Stromal cell of bone marrow (primary cell): ENCODE results near the gene FGGY.
"Not testable (repeated sequence)": the region's sequence is repeated elsewhere in the genome, so short reads cannot be mapped to it uniquely, and the experiment has no call there.

Source experiments
- DNase-seq: peaks from one replicate; pipeline ENCODE4 v3.0.0-alpha.2; 2012; ENCODE audit warnings: low read depth

The FGGY gene, protein sequence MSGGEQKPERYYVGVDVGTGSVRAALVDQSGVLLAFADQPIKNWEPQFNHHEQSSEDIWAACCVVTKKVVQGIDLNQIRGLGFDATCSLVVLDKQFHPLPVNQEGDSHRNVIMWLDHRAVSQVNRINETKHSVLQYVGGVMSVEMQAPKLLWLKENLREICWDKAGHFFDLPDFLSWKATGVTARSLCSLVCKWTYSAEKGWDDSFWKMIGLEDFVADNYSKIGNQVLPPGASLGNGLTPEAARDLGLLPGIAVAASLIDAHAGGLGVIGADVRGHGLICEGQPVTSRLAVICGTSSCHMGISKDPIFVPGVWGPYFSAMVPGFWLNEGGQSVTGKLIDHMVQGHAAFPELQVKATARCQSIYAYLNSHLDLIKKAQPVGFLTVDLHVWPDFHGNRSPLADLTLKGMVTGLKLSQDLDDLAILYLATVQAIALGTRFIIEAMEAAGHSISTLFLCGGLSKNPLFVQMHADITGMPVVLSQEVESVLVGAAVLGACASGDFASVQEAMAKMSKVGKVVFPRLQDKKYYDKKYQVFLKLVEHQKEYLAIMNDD

DNA sequence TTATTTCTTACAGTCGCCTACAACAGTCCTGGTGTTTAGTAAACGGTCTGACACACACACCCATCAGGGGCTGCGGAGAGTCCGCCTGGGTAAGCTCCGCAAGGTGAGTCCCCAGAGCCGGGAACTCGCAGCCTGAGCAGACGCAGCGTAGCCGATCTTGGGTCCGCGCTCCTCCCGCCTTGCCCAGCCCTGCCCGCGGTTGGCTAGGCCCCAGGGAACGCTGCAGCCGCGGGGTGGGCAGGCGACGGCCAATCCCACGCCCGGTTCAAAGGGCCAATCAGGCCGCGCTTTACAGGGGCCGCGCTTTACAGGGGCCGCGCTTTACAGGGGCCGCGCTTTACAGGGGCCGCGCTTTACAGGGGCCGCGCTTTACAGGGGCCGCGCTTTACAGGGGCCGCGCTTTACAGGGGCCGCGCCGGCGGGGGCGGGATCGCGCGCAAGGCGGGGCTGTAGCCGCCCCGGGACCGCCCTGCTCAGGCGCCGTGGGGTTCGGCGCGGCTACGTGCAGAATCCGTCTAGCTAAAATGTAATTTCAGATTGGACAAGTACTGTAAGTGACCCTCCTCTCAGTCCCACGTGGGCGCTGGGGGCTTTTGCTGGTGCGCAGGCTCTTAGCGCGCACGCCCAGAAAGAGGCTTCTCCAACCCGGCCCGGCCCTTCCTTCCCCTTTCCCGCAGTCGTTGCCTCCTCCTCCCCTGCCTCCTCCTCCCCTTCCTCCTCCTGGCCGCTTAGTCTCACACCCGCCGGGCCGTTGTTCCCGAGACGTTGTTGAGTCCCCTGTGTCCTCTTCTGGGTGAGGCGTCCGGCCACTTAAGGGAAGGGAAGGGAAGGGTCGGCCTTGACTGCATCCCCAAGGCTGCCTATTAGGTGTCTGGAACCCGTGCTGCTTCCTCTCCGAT, at the start of gene FGGY:
TSS of gene FGGY (plus strand) at position 737 of the 899 bp plus-strand sequence. CDS start 24,456 bp downstream, outside the sequence.
- peak; percentile 98 for DNase-seq

DNA sequence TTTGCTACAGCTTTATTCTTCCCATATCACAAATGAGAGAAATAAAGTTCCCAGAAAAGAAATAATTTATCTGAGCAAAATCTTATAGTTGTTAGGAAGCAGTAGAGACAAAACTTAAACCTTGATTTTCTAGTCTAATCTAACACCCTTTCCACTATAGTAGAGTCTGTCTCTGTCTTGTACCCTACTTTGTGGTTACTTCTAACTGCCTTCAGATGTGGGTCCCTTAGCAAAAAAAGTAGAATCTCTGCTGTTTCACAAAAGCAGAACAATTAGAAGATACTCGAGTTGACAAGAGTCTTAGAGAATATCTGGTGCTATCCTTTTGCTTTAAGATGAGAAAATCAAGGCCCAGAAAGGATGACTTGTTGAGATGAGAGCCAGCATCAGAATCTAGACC, 48.1 kb upstream of the FGGY start:
- DNase-seq, result no peak

DNA sequence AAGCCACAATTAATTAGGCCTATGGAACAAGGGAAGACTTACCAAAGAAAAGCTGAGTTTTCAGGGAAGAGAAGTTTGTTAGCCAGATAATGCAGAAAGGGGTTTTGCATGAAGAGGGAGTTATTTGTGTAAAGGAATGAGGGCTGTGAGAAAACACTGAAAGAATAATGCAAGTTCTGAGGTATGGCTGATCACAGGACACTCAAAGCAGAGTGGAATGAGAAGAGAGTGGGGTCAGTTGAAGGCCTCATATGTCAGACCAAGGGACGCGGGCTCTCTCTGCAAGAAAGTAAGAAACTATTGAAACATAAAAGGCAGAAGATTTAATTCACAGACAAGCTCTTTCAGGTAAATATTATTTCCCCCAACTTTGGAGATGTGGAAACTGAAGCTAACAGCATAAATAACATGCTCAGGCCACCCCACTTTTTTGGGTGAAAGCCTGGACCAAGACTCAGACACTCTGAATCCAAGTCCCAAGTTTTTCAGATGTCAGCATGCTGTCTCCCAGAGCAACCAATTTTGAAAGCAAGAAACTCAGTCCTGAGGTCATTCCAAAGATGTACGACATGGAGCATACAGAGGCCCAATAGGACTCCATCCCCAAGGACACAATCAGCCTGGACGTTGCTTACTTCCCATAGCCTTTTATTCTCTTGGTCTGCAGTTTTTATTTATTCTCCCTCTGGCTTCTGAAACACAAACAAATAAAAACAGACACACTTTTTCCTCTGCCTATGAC, 47.3 kb upstream of the FGGY start:
- no peak for DNase-seq

DNA sequence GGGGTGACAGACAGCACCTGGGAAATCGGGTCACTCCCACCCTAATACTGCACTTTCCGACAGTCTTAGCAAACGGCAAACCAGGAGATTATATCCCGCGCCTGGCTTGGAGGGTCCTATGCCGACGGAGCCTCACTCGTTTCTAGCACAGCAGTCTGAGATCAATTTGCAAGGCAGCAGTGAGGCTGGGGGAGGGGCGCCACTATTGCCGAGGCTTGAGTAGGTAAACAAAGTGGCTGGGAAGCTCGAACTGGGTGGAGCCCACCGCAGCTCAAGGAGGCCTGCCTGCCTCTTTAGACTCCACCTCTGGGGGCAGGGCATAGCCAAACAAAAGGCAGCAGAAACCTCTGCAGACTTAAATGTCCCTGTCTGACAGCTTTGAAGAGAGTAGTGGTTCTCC, 45.8 kb upstream of the FGGY start:
- DNase-seq, result not testable (repeated sequence)

DNA sequence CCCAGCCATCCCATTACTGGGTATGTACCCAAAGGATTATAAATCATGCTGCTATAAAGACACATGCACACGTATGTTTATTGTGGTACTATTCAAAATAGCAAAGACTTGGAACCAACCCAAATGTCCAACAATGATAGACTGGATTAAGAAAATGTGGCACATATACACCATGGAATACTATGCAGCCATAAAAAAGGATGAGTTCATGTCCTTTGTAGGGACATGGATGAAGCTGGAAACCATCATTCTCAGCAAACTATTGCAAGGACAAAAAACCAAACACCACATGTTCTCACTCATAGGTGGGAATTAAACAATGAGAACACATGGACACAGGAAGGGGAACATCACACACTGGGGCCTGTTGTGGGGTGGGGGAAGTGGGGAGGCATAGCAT, 40.5 kb upstream of the FGGY start:
- DNase-seq, result not testable (repeated sequence)

DNA sequence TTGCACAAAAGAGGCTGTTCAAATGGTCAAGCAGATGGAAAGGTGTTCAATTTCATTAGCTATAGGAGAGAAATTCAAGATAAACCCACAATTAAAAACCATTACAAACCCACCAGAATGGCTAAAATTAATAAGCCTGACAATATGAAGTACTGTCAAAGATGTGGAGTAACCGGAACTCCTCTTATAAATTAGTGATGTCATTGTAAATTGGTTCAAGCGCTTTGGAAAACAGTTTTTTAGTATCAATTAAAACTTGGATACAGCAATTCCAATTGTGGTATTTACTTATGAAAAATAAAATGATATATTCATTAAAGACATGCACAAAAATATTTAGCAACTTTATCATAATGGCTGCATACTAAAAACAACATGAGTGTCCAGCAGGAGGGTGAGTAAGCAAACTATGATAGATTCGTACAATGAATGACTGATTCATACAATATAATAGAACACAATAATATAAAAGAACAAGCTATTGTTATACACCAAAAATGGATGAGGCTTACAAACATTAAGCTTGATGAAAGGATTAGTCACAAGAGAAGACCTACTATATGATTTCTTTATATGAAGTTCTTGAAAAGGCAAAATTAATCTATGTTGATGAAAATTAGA, 38.4 kb upstream of the FGGY start:
- no peak for DNase-seq

DNA sequence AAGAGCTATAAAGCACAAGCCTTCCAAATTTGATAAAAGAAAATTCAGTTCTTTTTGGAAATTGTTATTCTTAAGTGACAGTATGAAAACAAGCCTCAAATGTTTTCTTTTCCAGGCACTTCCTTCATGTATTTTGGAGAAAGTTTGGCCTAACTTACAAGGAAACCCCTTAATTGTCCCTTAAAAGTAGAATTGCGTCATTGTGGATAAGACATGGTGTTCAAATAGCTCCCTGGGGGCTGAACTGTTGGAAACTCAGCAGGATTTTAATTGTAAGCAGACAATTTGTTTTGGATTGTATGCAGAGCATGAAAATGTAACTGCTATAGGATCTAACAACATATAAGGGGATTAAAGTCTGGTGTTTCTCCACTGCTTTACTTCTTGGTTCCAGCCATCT, 35.4 kb upstream of the FGGY start:
- peak; percentile 67 for DNase-seq

DNA sequence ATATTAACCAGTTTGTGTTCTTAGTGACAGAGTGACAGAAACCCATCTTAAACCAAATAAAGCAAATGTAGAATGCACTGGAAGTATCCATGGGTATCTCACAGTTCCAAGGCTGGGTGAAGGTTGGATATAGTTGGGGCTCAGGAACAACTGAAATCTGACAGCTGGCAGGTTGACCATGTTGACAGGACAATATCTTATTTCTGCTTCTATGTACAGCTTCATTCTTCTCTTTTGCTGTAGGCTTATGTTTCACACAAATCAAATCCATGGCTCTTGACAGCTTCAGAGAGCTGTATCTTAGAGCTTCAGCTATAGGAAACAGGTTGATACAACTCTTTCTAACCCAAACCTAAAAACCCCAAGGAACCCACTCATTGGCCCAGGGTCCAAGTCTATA, 34.3 kb upstream of the FGGY start:
- no peak for DNase-seq

DNA sequence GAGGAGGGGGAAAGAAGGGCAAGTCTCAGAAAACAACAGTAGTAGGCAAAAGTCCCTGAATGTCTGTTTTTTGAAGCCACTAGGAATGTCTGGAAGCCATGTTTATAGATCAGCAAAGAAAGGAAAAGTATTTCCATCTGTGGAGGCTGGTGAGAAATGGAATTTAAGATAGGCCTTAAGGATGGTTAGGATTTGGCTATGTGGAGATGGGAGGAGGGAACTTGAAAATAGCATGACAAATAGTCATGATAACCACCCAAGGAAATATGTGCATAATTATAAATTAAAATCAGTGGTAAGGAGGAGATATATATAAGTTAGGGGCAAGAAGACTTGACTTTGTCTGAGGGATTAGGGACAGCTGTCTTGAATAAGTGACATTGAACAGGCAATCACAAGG, 33.8 kb upstream of the FGGY start:
- no peak for DNase-seq

DNA sequence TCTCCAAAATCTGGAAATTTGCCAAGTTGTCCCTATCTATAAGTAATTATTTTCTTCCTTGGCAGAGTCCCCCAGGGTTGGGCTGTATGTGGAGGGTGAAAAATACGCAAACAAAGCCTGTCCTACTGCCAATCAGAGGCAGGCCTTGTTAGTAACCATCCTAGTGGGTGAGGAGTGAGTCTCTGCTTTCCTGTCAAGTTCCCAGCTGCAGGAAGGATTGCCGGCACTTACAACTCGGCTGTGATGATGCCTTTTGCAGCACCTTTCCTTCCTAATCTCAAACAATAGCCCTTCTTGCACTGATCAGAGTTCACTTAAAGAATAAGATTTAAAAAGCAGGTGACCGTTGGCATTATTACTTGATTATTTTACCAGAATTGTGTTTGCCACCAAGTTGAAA, 31.3 kb upstream of the FGGY start:
- DNase-seq, result no peak

DNA sequence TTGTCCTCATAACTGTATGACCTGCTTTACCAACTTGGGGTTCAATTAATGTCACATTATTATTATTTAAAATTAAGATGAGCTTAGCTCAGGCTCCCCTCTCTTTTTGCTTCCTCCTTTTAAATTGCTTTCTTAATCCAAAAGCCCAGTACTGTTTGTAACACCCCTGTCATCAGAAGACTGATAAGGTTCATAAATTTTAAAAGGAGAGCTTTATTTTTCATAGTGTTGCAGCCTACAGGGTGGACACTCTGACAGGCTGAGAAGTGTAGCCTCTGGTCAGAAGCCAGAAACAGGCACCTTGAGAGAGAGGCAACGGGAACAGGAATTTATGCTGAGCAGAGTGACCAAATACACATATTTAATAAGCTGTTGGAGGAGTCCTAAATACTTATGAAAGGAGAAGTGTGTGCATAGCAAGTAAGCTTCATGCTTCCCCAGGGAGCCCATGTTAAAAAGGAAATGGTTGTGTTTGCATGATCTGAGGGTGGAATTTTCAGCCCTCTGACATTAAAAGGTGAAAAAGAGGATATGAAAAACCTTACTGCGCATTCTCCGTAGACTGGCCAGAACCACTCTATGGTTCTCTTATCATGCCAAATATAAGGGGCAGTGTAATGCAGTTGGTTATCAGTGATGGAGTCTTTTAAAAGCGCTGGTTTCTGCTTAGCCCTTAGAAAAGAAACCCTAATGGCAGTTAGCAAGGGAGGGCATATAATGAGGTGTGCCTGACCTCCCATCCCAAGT, 30.5 kb upstream of the FGGY start:
- DNase-seq, result no peak

DNA sequence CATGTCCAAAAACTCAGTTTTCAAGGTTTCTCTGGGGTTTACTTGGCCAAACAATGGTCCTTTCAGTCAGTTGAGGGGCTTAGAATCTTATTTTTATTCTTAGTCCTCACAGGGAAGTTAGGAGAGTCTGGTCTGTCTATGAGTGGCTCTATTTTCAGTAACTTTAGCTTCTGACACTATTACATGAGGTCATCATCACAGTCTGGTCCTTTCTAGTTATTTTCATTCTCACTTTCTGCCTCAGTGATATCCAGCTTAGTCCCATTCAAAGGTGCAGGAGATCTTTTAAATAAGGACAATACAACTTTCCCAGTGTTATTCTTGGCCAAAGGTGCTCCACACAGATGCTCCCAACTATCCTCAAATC, 30.0 kb upstream of the FGGY start:
- DNase-seq, result no peak

DNA sequence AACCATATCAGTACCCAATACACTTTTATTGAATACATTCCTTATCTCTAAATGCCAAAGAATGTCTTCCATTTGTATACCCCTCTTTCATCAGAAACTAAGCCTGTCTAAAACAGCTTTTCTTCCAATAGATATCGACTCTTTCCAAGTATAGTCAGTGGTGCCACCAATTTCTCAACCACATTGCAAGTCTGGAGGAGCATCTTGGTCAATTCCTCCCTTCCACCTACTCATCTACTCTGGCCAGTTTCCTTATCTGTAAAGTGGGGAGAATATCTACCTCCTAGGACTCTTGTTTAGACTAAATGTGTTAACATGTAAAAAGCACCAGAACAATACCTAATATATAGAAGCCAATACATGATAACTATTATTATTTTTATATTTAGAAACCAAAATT, 28.5 kb upstream of the FGGY start:
- DNase-seq, result no peak

DNA sequence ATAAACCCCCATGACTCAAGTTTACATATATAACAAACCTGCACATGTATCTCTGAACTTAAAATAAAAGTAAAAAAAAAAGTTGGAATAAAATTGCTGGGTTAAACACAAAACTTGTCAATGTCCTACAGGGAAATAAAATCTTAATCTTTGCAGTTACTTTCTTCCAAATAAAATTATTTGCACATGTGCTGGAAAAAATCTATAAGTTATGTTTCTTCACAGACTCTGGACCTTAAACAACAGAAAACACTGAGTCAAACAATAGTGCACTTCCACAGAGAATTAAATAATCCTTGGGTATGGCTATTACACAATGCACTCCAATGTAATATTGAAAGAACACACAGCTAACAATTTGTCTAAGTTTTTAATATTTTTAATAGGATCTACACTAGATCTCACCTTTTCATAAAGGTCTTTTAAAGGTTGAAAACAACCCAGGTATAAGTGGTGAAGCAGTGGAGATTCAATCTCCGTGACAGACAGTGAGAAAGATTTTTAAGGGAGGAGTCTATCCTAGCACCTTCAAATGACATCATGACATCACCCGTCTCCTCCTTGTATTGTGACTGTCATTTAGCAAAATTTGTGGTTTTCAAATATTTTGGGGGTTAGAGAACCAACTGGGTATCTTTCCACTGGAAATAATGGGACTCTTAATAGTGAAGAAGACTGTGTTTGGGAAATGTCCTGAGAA, 25.2 kb upstream of the FGGY start:
- DNase-seq, result no peak

DNA sequence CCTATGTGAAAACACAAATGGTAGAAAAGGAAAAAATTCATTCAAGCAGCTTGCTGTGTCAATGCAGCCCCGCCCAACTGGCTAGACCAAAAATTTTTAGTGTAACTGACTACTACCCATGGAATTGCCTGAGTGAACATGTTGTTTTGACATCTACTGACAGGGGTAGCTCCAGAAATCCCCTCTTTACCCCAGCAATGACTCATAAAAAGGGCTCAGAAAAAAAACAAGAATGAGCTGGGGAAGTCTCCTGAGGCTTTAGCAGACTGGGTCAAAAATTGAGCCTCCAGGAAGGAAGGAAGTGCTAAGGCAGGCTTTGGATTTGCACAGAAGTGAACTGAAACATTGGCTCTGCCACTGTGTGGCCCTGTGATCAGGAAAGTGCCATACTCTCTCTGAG, 24.4 kb upstream of the FGGY start:
- DNase-seq, result peak; percentile 80

DNA sequence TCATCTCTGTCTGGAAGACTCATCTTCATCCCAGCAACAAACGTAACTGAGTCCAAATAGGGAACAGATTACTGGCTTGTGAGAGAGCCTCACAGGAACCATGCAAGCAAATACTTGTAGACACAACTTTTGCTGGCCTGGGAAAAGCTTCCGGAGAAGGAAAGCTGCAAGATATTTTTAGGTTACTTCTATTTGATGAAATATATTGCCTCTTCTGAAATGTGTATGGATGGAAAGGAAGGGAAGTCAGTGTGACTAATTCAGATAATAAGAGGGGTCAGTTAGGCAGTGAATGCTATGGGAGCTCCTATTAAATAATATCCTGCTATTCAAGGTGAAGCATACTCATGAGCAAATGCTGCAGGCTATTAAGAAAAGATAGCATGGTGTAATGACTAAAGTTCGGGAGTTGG, 20.4 kb upstream of the FGGY start:
- DNase-seq, result no peak

DNA sequence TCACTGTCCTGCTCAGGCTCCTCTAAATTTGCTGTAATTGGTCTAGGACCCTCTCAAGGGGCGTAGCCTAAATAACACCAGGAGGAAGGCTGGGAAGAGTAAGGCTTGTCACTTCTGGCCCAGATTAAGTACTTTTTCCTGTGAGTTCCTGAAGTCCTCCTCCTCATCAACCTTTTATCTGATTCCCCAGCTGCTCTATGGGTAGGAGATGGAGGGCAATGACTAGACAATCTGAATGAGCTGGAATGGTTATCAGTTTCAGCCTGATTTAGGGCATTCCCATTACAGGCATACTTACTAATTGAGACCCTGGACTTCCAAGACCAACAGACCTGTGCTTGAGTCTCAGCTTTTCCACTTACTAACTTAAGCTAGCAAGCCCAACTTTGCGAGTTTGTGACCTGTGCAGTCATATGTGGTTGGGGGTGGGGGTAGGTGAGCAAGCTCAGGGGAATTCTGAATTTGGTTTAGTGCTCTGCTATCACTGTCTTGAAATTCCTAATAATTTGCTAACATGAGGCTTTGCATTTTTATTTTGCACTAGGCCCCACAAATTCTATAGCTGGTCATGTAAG, 18.0 kb upstream of the FGGY start:
- DNase-seq, result no peak

DNA sequence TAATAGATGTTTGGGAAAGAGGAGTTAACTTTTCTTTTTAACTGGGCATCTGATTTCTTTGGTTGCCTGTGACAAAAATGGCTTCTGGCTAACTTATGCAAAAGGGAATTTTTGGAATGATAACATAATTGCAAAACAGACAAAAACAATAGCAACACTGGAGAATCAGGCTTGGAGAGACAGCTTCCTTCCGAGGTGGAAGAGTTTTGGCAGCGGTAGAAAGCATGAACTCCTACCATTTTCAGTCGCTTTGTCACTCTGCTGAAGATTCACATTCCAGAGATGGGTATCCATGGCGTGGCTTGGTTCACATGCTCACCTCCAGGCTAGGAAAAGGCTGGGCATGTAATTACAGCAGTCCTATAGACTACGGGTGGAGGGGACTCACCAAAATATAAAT, 17.2 kb upstream of the FGGY start:
- no peak for DNase-seq

DNA sequence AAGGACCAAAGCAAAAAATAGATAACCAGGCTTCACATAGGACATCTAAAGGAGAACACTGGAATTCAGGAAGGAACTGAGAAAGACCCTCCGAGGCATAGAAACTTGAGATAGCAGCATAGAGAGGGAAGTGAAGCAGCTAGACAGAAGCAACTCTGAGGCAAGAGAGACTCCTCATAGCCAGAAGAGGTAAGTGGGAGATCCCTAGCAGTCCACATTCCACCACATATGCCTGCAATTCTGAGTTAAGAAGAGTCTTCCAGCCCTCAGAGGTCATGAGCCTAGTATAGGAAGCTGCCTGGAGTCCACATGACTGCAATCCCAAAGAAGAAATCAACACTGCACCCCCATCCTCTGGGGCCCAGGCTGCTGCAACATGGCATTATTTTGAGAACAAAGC, 13.9 kb upstream of the FGGY start:
- DNase-seq, result no peak

DNA sequence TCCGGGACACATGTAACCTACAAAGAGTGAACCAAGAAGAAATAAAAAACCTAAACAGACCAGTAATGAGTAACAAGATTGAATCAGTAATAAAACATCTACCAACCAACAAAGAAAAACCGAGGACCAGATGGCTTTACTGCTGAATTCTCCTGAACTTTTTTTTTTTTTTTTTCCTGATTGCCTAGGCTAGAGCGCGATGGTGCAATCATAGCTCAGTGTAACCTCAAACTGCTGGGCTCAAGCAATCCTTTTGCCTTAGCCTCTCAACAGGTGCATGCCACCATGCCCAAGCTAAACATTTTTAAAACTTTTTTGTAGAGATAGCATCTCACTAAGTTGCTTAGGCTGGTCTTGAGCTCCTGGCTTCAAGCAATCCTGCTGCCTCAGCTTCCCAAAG, 11.2 kb upstream of the FGGY start:
- no peak for DNase-seq
